MCF 10A (cell line): ENCODE data around the gene FERMT3. TPM values are rescaled to one million over a fixed set of nuclear protein-coding genes. Genes with fewer than 3 reads are reported as not detected.

Experiments
- BruUV-seq: library from RNA; stranded (reverse); fragments of 400-500 nt; replicated peaks from 2 replicates; lab custom pipeline; 2021; lab: Mats Ljungman, UMichigan
- CTCF ChIA-PET: fragments of 300-600 bp; sonication (Branson Sonifier 250); formaldehyde crosslinking; extraction: SDS; loops from one replicate; lab custom pipeline; 2021; ENCODE audit warnings: antibody characterized with exemption, inconsistent platforms; lab: Yijun Ruan, JAX
- POLR2A ChIA-PET: fragments of 300-600, 350-650 bp; sonication (Branson Sonifier 250); formaldehyde crosslinking; extraction: SDS; loops from one replicate; lab custom pipeline; 2020; ENCODE audit warnings: antibody characterized with exemption, inconsistent platforms; lab: Yijun Ruan, JAX
- DNase-seq: peaks from one replicate; pipeline ENCODE4 v3.0.0-alpha.2; 2018; ENCODE audit not compliant: unreplicated experiment
- H3K27ac Mint-ChIP-seq: one replicate; pipeline ENCODE4 v1.8.0; 2022; ENCODE audit warnings: mild to moderate bottlenecking, low read depth, mixed read lengths; ENCODE audit not compliant: unreplicated experiment
- H3K27me3 Mint-ChIP-seq: one replicate; pipeline ENCODE4 v1.8.0; 2022; ENCODE audit warnings: mixed read lengths; ENCODE audit not compliant: insufficient read depth, unreplicated experiment
- H3K36me3 Mint-ChIP-seq: one replicate; pipeline ENCODE4 v1.8.0; 2022; ENCODE audit warnings: mild to moderate bottlenecking, moderate library complexity, mixed read lengths; ENCODE audit not compliant: insufficient read depth, unreplicated experiment
- H3K4me1 Mint-ChIP-seq: one replicate; pipeline ENCODE4 v1.8.0; 2022; ENCODE audit warnings: mixed read lengths; ENCODE audit not compliant: insufficient read depth, unreplicated experiment
- H3K4me3 Mint-ChIP-seq: one replicate; pipeline ENCODE4 v1.8.0; 2022; ENCODE audit warnings: mild to moderate bottlenecking, moderate library complexity, mixed read lengths; ENCODE audit not compliant: unreplicated experiment
- H3K9me3 Mint-ChIP-seq: one replicate; pipeline ENCODE4 v1.8.0; 2022; ENCODE audit warnings: mixed read lengths; ENCODE audit not compliant: unreplicated experiment
- intact Hi-C: fragments of 100-400 bp; cut with micrococcal nuclease; formaldehyde crosslinking; loops from 2 replicates; pipeline ENCODE4 v1.14.1; 2022
- total RNA-seq: library from RNA; stranded (reverse); gene quantifications from 2 replicates; pipeline ENCODE4 v1.2.3, GENCODE V29; 2022
- TF ChIP-seq, protein P1 (sequence below): fragments of 200-600 bp; IDR thresholded peaks from one replicate; pipeline ENCODE4 v1.8.0; 2022; ENCODE audit warnings: antibody characterized with exemption, mild to moderate bottlenecking; ENCODE audit not compliant: unreplicated experiment

FERMT3 gene
- total RNA-seq, 1 experiment from 2014 or later = 0.44 TPM

DNA sequence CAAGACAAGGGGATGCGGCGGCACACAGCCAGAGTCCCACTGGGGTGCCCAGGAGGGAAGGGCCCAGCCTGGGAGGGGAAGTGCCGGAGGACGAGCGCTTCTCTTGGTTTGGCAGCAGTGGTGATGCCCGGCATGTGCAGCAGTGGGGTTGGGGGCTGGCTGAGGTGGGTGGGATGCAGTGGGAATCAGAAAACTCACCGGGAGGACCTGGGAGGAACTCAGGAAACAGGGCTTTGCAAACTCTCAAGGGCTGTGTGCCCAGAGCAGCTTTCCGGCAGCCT lies 3.0 kb downstream of the FERMT3 start:
- intact Hi-C loops = no loop called here
- Mint-ChIP-seq H3K27me3 (no peaks in the 10 kb centered on the region), H3K36me3 (peaks cover 22% of the 10 kb centered on the region), H3K4me1 (peaks cover 3% of the 10 kb centered on the region), H3K4me3 (no peak overlapping the region), H3K27ac (no peak overlapping the region), H3K9me3 (no peaks in the 10 kb centered on the region)
- BruUV-seq = no TSS peak
- CTCF ChIA-PET = no interaction called here
- TF ChIP-seq, protein P1, sequence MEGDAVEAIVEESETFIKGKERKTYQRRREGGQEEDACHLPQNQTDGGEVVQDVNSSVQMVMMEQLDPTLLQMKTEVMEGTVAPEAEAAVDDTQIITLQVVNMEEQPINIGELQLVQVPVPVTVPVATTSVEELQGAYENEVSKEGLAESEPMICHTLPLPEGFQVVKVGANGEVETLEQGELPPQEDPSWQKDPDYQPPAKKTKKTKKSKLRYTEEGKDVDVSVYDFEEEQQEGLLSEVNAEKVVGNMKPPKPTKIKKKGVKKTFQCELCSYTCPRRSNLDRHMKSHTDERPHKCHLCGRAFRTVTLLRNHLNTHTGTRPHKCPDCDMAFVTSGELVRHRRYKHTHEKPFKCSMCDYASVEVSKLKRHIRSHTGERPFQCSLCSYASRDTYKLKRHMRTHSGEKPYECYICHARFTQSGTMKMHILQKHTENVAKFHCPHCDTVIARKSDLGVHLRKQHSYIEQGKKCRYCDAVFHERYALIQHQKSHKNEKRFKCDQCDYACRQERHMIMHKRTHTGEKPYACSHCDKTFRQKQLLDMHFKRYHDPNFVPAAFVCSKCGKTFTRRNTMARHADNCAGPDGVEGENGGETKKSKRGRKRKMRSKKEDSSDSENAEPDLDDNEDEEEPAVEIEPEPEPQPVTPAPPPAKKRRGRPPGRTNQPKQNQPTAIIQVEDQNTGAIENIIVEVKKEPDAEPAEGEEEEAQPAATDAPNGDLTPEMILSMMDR = no peak
- DNase-seq = no peak
- POLR2A ChIA-PET = interaction anchor here (0.8 kb wide), 1 partner anchor 43 kb away, joined by 5 read pairs; no protein-coding TSS in a partner anchor

GRCh38 chr11:64210301-64211020 lies 3.9 kb downstream of the FERMT3 start:
- DNase-seq = no peak
- Mint-ChIP-seq H3K27me3 (no peaks in the 10 kb centered on the region), H3K9me3 (no peaks in the 10 kb centered on the region), H3K4me1 (no peaks in the 10 kb centered on the region), H3K27ac (no peak overlapping the region), H3K36me3 (peaks cover 12% of the 10 kb centered on the region), H3K4me3 (no peak overlapping the region)
- BruUV-seq = no TSS peak
- intact Hi-C loops = no loop called here
- POLR2A ChIA-PET = interaction anchor here (0.8 kb wide), 1 partner anchor 42 kb away, joined by 5 read pairs; no protein-coding TSS in a partner anchor
- CTCF ChIA-PET = interaction anchor here (0.6 to 1.3 kb wide), 4 partner anchors 16 to 1531 kb away, joined by 3 read pairs; partner anchors contain the start of genes NUDT22 and TRPT1
- TF ChIP-seq, protein P1 = no peak

DNA sequence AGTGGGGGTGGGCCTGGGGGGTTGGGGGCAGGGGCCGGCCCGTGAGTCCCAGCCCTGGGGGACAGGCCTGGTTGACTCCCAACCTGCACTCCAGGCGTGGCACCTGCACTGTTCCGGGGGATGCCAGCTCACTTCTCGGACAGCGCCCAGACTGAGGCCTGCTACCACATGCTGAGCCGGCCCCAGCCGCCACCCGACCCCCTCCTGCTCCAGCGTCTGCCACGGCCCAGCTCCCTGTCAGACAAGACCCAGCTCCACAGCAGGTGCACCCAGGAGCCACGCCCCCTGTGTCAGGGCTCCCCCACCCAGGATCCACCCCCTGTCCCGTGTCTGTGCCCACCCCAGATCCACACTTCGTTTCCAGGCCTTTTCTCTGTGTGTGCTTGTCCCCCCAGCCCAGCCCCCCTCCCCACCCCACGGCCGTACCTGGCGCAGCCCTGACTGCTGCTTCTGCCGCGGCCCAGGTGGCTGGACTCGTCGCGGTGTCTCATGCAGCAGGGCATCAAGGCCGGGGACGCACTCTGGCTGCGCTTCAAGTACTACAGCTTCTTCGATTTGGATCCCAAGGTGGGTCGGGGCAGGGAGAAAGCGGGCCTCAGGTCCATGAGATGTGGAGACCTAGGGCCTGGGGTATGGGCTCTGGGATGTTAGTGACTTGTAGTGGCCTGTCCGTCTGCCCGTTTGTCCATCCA lies 4.8 kb downstream of the FERMT3 start:
- intact Hi-C loops = no loop called here
- no TSS peak for BruUV-seq
- Mint-ChIP-seq H3K27me3 (no peaks in the 10 kb centered on the region), H3K27ac (no peak overlapping the region), H3K4me1 (no peaks in the 10 kb centered on the region), H3K9me3 (no peaks in the 10 kb centered on the region), H3K36me3 (peaks cover 5% of the 10 kb centered on the region), H3K4me3 (no peak overlapping the region)
- TF ChIP-seq, protein P1 = no peak
- no peak for DNase-seq
- ChIA-PET CTCF (interaction anchor here (1.0 to 1.3 kb wide), 2 partner anchors 15 to 1532 kb away, joined by 3 read pairs; partner anchors contain the start of genes NUDT22 and TRPT1), POLR2A (no interaction called here)

DNA sequence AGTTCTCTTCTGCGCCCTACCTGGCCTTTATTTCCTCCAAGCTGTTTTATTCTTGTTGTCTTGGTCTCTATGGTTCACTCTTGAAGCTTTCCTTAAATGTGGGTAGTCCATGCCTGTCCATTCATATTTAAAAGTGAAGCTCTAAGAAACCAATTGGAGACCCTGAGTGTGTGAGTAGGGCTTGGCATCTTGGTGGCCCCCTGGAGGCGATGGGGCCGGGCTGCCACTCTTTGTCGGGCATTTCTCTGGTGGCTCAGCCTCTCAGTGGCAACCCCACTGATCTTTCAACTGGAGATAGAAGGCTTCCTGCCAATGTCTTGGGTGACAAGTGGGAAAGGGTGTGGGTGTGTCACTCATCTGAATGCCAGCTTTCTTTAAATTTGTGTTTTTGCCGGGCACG lies 10.4 kb downstream of the FERMT3 start:
- ChIA-PET CTCF (interaction anchor here (0.5 to 2.4 kb wide), 4 partner anchors 9 to 1457 kb away, joined by 3 to 12 read pairs (median 4); no protein-coding TSS in a partner anchor), POLR2A (interaction anchor here (1.2 kb wide), 3 partner anchors 9 to 12 kb away, joined by 3 read pairs; partner anchors contain the start of genes NUDT22 and TRPT1)
- H3K4me3 Mint-ChIP-seq = no peak overlapping the region
- no peak overlapping the region for H3K27ac Mint-ChIP-seq
- no peak for DNase-seq
- no peaks in the 10 kb centered on the region for H3K9me3 Mint-ChIP-seq
- TF ChIP-seq, protein P1 = no peak
- H3K4me1 Mint-ChIP-seq = no peaks in the 10 kb centered on the region
- no peaks in the 10 kb centered on the region for H3K27me3 Mint-ChIP-seq
- BruUV-seq = no TSS peak
- H3K36me3 Mint-ChIP-seq = peaks cover 9% of the 10 kb centered on the region
- intact Hi-C loops = no loop called here
